Measurements from ENCODE around the gene REPIN1.
"Not testable (repeated sequence)": the region's sequence is repeated elsewhere in the genome, so short reads cannot be mapped to it uniquely, and the experiment has no call there.

Gene REPIN1

DNA sequence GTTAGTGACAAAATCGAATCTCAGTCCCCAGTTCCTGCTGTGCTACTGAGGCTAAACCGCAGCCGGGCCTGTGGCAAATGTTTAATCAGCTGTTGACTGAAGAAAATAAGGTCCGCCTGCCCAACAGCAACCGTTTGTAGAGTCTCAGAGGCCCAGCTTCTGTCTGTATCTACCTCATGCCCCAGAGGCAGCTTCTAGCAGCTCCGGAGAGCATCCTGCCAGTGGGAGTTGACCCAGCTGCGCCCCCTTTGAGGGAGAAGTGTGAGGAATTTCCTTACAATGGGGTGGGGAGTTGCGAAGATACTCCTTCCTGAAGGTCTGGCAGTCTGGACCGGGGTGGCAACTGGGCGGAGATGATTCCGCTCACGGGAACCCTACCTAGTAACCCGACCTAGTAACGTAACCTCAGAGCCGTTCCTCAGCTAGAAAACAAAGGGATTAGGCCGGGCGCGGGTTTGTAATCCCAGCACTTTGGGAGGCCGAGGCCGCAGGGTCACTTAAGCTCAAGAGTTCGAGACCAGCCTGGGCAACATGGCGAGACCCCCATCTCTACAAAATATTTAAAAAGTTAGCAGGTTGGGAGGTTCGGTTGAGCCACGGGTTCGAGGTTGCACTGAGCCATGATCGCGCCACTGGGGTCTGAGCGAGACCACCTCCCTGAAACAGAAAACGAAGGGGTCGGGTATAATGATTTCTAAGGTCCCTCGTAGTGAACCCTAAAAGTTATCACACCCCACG is 9.7 kb downstream of the REPIN1 start:
- DNase-seq, result peak; percentile 84

DNA sequence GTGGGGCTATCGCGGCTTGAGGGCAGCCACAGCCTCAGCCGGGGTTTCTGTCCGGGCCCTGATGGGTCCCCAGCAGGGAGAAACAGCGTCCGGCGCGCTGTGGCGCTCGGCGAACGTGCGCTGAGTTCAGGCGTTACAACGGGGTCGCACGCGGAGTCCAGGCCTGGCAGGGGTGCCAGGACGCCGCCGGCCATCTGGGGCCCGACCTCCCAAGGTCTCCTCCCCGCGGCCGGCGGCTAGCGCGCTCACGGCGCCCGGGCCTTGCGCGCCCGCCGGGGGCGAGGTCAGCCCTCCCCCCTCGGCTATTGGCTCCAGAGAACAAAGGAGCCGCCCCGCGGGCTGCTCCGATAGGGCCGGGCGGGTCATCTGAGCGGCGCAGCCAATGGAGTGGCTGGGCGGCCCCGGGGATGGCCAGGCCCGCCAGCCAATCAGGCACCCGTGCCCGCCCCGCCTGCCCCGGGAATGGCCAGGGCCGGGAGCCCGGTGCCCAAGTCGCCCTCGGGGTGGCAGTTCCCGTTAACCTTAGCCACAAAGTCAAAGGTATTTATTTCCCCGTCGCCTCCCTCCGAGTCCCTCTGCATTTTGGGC is 10.3 kb downstream of the REPIN1 start, which contains the start of gene ZNF775:
Gene ZNF775, plus strand, starts transcription at position 478 of the 588 bp plus-strand sequence. CDS start 9,141 bp downstream, outside the sequence.
- DNase-seq, result peak; percentile 95

DNA sequence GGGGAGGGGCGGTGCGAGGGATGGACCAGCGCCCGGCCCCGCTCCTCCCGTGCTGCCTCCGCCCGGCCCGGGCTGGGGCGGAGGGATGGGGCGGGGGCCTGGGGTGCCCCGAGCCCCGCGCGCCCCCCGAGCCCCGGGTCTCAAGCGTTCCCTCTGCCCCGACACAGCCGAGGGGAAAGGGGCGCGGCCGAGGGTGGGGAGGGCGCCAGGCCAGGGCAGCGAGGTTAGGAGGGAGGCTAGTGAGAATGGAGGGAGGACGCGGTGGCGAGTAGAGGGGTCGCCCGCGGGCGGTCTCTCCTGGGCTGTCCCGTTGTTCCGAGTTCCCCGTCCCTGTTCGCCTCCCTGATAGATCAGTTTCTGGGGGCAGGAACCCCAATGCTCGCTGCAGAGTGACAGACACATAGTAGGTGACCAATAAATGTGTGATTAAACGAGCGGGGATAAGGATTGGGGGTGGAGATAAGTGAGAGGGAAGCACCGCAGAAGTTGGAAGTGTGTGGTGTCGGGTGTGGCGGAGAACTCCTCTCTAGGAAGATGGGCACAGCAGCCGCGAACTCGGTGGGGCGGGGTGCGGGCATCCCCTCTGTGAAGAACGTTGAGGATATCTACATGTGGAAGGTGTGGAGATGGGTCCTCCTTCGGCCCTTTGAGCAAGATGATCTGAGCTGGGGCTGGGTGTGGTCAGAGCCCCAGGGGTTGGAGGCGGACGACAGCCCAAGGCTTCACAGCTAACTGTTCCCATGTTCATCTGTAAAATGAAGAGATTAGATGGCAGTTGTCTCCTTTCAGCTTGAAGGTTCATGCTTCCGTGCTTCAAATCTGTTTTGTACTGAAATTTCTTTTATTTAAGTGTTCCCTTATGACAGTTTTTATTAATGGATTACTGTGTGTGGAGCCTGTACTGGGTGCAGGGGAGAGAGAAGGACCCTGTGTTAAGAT is 11.1 kb downstream of the REPIN1 start:
- no peak for DNase-seq

DNA sequence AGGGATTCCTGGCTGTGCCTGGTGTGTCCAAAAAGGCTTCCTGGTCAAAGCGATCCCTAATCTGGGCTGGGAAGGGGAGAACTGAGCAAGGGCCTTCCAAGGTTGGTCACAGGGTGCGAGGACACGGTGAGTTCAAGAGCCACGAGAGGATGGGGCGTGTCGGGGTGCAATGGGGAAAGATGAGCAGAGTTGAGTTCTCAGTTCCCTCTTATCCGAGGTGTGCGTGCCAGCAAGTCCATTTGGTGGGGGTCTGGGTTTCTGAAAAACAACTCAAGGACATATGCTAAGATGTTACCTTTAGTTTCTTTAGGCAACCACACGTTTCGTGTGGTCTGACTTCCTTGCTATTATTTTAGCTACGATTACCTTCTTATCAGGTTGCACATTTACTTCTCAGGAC is 11.8 kb downstream of the REPIN1 start:
- DNase-seq, result no peak

DNA sequence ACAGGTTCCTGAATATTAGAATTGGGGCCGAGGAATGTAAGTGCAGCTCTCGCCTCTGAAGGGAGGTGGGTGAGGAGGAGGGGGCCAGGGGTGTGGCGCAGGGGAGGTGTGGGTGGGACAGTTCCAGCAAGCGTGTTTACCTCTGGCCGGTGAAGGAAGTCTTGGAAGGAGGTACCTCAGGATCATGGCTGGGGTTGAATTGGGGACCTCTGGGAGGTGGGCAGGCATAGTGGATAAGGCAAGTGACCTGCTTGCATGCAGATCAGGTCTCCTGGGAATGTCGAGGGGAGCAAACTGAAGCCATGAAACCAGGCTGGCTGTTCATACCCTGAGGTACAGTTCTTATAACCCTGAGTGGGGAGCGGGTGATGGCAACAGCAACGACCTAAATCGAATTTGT is 12.5 kb downstream of the REPIN1 start:
- no peak for DNase-seq

DNA sequence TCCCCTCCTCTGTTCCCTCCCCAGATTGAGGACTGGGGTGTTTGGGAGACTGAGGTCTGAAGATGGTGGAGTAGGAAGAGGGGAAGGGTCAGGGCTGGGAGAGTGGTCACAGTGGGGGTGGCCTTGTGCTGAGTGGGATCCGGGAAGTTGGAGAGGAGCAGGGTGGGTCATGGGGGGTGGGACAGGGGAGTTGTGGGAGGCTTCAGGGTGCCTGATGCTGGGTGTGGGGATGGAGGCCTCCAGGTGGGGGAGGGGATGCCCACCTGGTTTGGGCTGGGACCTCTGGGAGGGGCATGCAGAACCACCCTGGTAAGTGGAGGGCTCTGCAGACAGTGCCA is 13.1 kb downstream of the REPIN1 start:
- no peak for DNase-seq

DNA sequence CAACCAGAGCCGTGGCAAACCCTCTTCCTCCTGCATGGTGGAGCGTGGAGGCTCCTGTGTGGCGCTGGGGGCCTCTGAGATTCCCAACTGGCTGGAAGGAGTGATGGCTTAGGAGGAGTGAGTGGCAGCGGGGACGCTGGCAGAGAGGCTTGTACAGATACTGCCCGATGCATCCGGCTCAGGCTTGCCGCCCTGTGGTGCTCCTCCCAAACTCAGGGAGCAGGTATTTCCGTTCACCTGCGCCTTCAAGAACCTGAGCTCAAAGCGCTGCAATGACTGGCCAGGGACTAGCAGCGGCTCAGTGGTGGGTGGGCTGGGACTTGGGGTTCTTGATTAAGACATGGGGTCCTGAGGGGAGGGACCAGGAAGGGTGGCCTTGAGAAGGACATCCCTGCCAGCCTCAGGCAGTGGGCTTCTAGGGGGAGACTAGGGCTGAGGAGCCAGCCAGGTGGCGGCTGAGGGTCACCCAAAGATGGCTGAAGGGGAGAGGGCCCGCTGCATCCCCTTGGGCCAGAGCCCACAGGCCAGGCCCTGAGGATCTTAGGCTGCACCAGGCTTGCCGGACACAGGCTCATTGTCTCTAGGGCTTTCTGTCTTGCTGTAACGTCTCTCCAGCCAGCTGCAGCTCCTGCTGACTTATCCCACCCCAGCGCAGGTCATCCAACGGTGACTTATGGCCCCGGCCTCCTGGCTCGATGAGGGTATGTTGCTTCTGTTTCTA is 13.7 kb downstream of the REPIN1 start:
- DNase-seq, result peak; percentile 38

DNA sequence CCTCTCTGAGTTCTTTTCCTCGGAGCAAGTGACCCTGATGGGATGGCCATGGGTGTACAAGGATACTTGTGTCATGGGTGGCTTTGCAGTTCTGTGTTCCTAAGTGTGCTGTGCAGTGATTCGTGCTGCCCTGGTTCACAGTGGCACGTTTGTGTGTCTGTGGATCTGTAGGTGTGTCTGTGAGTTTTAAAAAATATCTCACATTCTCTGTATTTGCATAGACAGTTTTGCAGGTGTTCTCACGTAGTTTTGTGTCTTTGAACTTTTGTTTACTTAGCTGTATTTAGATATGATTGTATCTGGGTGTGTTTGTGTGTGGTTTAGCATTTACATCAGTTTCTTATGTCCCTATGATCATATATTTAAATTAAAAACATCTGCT is 14.2 kb downstream of the REPIN1 start:
- no peak for DNase-seq

DNA sequence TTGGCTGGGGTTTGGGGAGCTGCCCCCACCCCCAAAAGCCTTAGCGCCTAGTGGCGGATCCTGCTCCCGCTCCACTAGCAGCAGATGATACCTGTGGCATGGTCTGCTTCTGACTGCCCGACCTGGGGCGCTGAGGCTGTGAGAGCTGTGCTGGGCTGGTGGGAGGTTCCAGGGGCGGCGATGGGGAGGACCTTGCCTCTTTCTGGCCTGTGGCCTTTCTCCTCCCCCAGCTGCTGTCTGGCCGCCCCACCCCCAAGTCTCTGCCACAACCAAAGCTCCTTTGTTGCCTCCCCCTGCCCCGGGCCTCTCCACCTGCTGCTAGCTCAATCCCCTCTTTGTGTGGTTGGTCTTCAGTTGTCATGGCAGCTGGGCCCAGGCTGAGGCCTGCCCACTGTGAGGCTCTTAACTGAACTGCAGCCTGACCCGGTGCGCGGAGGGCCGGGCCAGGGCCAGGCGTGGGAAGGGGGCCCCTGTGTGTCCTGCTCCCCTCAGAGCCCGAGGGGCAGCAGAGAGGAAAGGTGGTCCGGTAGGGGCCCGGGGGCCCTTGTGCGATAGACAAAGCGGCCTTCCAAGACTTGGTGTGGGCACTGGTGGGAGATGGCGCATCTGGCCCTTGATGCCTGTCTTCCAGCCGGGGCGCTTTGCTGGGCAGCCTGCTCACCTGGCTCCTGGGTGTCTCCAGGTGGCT is 15.2 kb downstream of the REPIN1 start:
- peak; percentile 83 for DNase-seq

DNA sequence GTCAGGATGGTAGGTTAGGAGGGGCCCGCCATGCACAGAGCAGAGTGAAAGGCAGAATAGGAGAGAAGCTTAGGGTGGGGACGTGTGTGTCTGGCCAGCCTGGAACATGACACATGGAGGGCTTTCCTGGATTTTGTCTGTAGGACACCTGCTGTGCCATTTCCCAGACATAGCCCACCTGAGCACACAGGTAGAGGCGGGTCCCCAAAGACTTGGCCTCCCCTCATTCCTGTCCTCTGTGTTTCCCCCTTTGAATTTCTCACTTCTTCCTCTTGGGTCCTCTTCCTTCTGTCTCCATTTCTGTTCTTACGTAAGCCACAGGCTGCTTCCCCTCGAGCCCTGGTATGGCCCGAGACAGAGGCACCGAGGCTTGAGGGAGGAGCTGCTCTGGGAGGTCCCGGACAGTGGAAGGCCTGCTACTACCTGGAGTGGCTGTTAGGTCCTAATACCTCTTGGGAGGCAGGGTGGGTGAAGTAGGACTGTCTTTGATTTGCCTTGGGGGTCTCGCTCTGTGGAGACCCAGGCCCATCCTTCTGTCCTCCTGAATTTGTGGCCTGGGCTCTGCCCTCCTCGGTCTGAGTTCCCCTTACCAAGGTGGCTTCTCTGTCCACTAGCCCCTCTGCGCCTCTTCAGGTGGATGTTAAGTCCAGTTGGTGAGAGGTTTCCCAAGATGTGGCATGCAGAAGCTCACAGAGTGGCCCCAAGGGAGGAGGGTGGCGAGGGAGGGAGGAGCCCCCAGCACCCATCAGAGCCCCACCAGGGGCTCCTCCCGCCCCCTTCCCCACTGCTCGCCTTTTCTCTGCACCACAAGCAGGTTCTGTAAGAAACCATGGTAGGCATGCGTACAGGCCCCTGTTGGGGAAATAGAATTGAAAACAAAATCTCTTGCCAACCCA is 16.0 kb downstream of the REPIN1 start:
- DNase-seq, result no peak

DNA sequence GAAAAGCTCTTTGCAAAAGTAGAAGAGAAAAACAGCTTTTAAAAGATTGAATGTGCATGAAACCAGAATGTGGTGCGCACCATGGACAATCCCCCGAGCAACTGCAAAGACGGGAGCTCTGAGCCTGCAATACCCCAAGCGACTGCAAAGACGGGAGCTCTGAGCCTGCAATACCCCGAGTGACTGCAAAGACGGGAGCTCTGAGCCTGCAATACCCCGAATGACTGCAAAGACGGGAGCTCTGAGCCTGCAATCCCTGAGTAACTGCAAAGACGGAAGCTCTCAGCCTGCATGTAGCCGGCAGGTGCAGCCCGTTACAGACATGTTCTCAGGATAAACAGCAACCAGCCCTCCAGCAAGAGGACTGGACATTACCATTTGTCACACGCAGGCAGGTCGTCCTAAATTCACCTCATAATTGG is 16.7 kb downstream of the REPIN1 start:
- peak; percentile 36 for DNase-seq

DNA sequence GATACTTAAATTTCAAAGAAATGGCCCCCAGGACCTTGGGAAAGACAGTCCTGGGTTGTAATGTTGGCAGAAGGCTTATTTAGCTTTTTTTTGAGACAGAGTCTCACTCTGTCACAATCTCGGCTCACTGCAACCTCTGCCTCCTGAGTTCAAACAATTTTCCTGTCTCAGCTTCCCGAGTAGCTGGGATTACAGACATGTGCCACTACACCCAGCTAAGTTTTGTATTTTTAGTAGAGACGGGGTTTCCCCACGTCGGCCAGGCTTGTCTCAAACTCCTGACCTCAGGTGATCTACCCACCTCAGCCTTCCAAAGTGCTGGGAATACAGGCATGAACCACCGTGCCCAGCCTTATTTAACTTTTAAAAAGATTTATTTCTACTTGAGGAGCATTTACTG is 17.3 kb downstream of the REPIN1 start:
- not testable (repeated sequence) for DNase-seq

DNA sequence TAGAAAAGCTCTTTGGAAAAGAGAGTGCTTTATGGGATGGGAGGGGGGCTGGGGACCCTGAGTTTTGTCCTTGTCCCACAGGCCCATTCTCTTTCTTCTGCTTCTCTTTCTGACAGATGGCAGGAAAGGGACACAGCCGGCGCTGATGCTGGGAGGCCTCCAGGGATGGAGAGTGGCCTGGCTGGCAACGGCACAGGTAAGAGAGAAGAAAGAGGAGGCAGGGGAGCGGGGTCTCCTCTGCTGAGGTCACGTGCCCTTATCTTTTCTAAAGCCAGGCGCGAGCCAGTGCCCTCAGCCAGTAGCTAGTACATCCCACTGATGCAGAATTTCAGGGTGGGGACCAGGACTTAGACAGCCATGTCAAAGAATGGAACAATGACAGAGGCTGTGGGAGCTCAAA is 19.7 kb downstream of the REPIN1 start:
- DNase-seq, result no peak

DNA sequence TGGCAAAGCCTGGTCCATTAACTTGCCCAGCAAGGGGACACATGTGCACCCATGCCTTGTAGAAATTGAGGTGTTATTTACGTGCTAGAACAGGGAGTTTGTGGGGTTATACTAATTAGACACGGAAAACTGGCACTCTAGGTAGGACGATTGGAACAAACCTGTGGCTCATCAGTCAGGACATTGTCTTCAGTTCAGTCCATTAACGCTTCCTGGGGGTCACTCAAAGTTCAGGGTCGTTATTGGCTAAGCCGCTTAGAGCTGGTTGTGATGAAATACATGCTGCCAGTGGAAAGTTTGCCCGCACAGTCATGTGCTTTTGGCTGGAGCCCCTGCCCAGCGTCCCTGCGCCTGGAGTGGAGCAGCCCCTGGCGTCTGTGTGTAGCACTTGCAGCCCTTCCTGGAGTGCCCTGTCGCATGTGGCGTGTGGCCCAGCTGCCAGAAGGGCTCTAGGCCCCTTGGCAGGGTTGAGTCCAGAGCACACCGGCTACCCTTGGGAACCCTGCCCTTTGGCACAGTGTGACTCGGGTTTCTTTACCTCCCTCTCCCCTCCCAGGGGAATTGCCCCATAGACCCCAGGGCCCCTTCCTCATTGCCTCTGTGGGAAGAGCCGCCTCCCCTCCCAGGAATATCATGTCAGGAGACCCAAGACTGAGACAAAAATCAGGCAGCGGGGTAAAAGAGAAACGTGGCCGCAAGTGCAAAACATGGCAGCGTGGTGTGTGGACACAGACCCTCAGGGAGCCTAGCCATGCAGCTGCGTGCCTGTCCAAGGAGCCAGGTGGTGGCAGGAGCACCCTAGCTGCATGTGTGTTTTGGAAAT is 20.3 kb downstream of the REPIN1 start:
- DNase-seq, result no peak

DNA sequence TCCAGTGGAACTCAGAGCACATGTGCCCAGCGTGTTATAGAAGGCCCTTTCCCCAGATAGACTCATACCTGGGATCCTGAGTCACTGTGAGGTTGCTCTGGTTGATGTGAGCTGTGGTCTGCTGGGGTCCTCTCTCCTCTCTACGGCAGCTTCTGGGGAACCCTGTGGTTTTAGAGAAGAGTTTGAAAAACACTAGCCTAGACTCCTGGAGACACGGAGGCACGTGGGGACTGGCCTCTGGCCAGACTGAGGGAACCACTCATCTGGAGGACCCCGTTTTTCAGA is 20.9 kb downstream of the REPIN1 start:
- DNase-seq, result no peak

DNA sequence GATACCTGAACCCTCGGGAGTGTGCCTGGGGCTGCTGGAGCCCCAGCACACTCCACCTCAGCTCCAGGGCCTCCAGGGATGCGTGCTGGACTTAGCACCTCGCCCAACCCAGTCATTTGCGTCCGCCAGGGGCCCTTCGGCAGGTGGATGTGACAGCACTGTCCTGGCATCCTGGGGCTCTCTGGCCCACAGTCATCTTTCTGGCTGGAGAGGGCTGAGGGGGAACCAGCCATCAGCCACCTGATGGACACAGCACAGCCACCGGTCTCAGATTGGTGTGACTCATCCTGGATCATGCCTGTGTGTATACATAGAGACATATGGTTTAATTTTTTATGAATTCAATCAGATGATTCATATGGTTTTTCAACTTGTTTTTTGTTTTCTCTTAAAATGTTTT is 21.6 kb downstream of the REPIN1 start:
- no peak for DNase-seq

DNA sequence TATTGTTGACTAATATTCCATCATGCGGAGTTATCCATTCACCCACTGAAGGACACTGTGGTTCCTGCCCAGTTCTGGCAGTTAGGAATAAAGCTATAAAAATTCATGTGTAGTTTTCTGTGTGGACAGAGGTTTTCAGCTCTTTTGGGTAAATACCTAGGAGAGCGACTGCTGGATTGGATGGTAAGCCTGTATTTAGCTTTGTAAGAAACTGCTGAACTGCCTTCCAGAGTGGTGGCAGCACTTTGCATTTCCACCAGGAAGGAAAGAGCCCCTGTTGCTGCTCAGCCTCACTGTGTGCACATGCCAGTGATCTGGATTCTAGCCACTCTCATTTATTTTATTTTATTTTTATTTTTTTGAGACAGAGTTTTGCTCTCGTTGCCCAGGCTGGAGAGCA is 24.7 kb downstream of the REPIN1 start:
- DNase-seq, result no peak

DNA sequence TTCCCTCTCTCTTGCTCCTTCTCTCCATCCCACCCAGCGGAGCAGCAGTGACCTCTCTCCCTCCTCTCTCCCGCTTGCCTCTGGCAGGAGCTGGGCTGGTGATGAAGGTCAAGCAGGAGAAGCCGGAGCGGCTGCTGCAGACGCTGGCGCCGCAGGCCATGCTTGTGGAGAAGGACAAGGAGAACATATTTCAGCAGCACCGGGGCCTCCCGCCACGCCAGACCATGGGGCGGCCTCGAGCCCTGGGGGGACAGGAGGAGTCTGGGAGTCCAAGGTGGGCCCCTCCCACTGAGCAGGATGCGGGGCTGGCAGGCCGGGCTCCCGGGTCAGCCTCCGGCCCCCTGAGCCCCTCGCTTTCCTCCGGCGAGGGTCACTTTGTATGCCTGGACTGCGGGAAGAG is 27.8 kb downstream of the REPIN1 start:
- no peak for DNase-seq

DNA sequence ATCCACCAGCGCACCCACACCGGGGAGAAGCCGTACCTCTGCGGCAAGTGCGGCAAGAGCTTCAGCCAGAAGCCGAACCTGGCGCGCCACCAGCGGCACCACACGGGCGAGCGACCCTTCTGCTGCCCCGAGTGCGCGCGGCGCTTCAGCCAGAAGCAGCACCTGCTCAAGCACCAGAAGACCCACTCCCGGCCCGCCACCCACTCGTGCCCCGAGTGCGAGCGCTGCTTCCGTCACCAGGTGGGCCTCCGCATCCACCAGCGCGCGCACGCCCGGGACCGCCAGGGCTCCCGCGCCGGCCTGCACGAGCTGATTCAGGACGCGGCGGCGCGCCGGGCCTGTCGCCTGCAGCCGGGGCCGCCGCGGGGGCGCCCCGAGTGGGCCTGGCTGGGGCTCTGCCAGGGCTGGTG is 28.2 kb downstream of the REPIN1 start:
- DNase-seq, result no peak

DNA sequence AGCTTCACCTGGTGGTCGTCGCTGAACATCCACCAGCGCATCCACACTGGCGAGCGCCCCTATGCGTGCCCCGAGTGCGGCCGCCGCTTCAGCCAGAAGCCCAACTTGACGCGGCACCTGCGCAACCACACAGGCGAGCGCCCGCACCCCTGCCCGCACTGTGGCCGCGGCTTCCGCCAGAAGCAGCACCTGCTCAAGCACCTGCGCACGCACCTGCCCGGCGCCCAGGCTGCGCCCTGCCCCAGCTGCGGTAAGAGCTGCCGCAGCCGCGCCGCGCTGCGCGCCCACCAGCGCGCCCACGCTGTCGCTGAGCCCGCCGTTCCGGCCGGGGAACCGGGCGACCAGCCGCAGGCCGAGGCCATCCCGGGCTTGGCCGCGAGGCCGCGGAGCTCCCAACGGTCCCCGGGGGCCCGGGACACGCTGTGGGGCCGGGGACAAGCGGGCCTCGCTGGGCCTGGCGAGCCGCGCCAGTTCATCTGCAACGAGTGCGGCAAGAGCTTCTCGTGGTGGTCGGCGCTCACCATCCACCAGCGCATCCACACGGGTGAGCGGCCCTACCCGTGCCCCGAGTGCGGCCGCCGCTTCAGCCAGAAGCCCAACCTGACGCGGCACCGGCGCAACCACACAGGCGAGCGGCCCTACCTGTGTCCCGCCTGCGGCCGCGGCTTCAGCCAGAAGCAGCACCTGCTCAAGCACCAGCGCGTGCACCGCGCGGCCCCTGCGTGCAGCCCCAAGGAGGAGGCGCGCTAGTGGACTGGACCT is 28.9 kb downstream of the REPIN1 start:
- DNase-seq, result no peak
